Loucy (cell line): Measurements from ENCODE around the gene NRP1.

ENCODE experiments used
- H2AFZ ChIP-seq: fragments of 200-600 bp; sonication (generic); 2 replicates; pipeline ENCODE4 v1.6.0; 2016; ENCODE audit warnings: antibody characterized with exemption, mild to moderate bottlenecking, low read length, moderate library complexity
- H3F3A ChIP-seq: fragments of 200-600 bp; 2 replicates; pipeline ENCODE4 v1.6.0; 2016; ENCODE audit warnings: antibody characterized with exemption, low read depth, mild to moderate bottlenecking
- H3K27me3 ChIP-seq: fragments of 200-600 bp; sonication (generic); 2 replicates; pipeline ENCODE4 v1.6.1; 2014; ENCODE audit warnings: low read length, mild to moderate bottlenecking; ENCODE audit not compliant: insufficient read depth, poor library complexity, severe bottlenecking
- H3K36me3 ChIP-seq: fragments of 200-600 bp; sonication (generic); 2 replicates; pipeline ENCODE4 v1.6.1; 2016; ENCODE audit warnings: low read length; ENCODE audit not compliant: insufficient read depth
- H3K4me1 ChIP-seq: fragments of 200-600 bp; sonication (generic); 2 replicates; pipeline ENCODE4 v1.5.1; 2014; ENCODE audit warnings: low read length, mild to moderate bottlenecking; ENCODE audit not compliant: insufficient read depth, poor library complexity, severe bottlenecking
- H3K4me2 ChIP-seq: fragments of 200-600 bp; sonication (generic); 2 replicates; pipeline ENCODE4 v1.6.0; 2014; ENCODE audit warnings: antibody characterized with exemption, low read length, low read depth, mild to moderate bottlenecking; ENCODE audit not compliant: poor library complexity, severe bottlenecking
- H3K4me3 ChIP-seq: fragments of 200-600 bp; sonication (generic); 2 replicates; pipeline ENCODE4 v1.5.1; 2014; ENCODE audit warnings: low read length, mild to moderate bottlenecking, mixed read lengths; ENCODE audit not compliant: poor library complexity, severe bottlenecking
- H3K79me2 ChIP-seq: fragments of 200-600 bp; sonication (generic); 2 replicates; pipeline ENCODE4 v1.6.1; 2014; ENCODE audit warnings: low read length; ENCODE audit not compliant: insufficient read depth
- H3K9ac ChIP-seq: fragments of 200-600 bp; sonication (generic); 2 replicates; pipeline ENCODE4 v1.6.0; 2014; ENCODE audit warnings: mild to moderate bottlenecking, low read depth, low read length, moderate library complexity; ENCODE audit not compliant: poor library complexity, severe bottlenecking
- H3K9me2 ChIP-seq: fragments of 200-600 bp; sonication (generic); replicated peaks from 2 replicates; pipeline ENCODE4 v1.6.1; 2016; ENCODE audit warnings: low read depth, low read length, mixed read lengths
- H3K9me3 ChIP-seq: fragments of 200-600 bp; sonication (generic); 2 replicates; pipeline ENCODE4 v1.6.1; 2014; ENCODE audit warnings: mild to moderate bottlenecking, antibody characterized with exemption, low read length, low read depth; ENCODE audit not compliant: insufficient read depth
- H4K20me1 ChIP-seq: fragments of 200-600 bp; sonication (generic); 2 replicates; pipeline ENCODE4 v1.6.0; 2014; ENCODE audit warnings: antibody characterized with exemption, low read length, mild to moderate bottlenecking; ENCODE audit not compliant: insufficient read depth, poor library complexity, severe bottlenecking
- CTCF ChIP-seq: fragments of 200-600 bp; sonication (generic); conservative IDR thresholded peaks from 2 replicates; pipeline ENCODE4 v1.5.1; 2014; ENCODE audit warnings: mild to moderate bottlenecking, antibody characterized with exemption, low read length
- EZH2phosphoT487 ChIP-seq: fragments of 200-600 bp; IDR thresholded peaks from 2 replicates; pipeline ENCODE4 v1.6.1; 2018; ENCODE audit warnings: antibody characterized with exemption, mild to moderate bottlenecking, moderate library complexity, borderline replicate concordance

Gene NRP1

GRCh38 chr10:33231621-33232350, 102.7 kb downstream of the NRP1 start:
- Histone ChIP-seq H3K27me3 (no peaks in the 10 kb centered on the region), H3K4me2 (no peak overlapping the region), H2AFZ (no peak overlapping the region), H3F3A (no peaks in the 10 kb centered on the region), H3K9ac (no peak overlapping the region), H3K9me3 (no peaks in the 10 kb centered on the region), H3K4me1 (no peaks in the 10 kb centered on the region), H3K36me3 (no peaks in the 10 kb centered on the region), H3K79me2 (no peaks in the 10 kb centered on the region), H4K20me1 (no peaks in the 10 kb centered on the region), H3K9me2 (no peaks in the 10 kb centered on the region), H3K4me3 (no peak overlapping the region)
- TF ChIP-seq CTCF (no peak), EZH2phosphoT487 (no peak)

- no peaks in the 10 kb centered on the region for H4K20me1 ChIP-seq
- H3K4me1 ChIP-seq = no peaks in the 10 kb centered on the region
- H3K79me2 ChIP-seq = no peaks in the 10 kb centered on the region
- no peaks in the 10 kb centered on the region for H3K9me3 ChIP-seq
- H3K4me3 ChIP-seq = no peak overlapping the region
- no peak overlapping the region for H3K9ac ChIP-seq
- H3K4me2 ChIP-seq = no peak overlapping the region
- no peaks in the 10 kb centered on the region for H3K27me3 ChIP-seq
- no peaks in the 10 kb centered on the region for H3F3A ChIP-seq
- no peaks in the 10 kb centered on the region for H3K36me3 ChIP-seq
- H3K9me2 ChIP-seq = no peaks in the 10 kb centered on the region
- H2AFZ ChIP-seq = no peak overlapping the region
- TF ChIP-seq CTCF (no peak), EZH2phosphoT487 (no peak)
Observed at GRCh38 chr10:33229949-33230267, 104.6 kb downstream of the NRP1 start.

- Histone ChIP-seq H3K79me2 (no peaks in the 10 kb centered on the region), H3F3A (no peaks in the 10 kb centered on the region), H3K4me2 (no peak overlapping the region), H3K9me3 (no peaks in the 10 kb centered on the region), H2AFZ (no peak overlapping the region), H3K36me3 (no peaks in the 10 kb centered on the region), H3K9me2 (no peaks in the 10 kb centered on the region), H3K4me1 (no peaks in the 10 kb centered on the region), H3K27me3 (no peaks in the 10 kb centered on the region), H3K4me3 (no peak overlapping the region), H4K20me1 (no peaks in the 10 kb centered on the region), H3K9ac (no peak overlapping the region)
- TF ChIP-seq CTCF = no peak
- TF ChIP-seq EZH2phosphoT487 = no peak
Observed at GRCh38 chr10:33229252-33229948, 105.1 kb downstream of the NRP1 start.
